Measurements from ENCODE around the gene LPIN2.

DNA sequence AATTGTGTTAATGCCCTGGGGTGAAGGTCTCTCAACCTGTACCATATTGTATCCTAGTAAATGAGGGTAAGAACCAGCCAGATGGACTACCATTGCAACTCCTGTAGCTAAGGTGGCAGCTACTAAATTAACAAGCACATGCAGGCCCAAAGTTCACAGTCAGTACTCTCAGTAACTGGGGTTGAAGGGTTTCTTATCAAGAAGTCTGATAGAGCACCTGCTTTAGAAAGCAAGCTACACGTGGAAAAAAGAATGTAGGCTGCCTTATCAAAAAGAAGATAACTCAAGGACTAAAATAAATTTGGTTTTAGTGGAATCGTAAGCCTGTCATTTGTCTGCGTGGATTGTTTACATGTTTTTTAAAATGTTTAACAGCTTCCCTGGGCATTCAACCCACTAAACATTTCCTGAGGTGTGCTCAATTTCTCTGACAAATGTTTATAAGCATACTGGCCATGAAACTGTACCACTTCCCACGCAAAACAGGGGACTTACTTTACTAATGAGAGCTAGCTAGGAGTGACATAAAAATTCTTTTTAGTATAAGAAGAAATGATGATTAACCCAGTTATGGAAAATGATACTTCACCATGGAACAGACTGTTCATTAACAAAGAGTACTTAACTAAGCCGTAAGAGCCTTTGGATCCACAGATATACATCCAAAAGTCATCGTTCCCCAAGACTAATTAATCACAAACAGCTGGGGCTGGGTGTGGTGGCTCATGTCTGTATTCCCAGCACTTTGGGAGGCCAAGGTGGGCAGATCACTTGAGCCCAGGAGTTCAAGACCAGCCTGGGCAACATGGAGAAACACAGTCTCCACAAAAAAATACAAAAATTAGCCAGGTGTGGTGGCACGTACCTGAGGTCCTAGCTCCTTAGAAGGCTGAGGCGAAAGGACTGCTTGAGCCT is 36.5 kb downstream of the LPIN2 start:
- TF ChIP-seq, protein P1, sequence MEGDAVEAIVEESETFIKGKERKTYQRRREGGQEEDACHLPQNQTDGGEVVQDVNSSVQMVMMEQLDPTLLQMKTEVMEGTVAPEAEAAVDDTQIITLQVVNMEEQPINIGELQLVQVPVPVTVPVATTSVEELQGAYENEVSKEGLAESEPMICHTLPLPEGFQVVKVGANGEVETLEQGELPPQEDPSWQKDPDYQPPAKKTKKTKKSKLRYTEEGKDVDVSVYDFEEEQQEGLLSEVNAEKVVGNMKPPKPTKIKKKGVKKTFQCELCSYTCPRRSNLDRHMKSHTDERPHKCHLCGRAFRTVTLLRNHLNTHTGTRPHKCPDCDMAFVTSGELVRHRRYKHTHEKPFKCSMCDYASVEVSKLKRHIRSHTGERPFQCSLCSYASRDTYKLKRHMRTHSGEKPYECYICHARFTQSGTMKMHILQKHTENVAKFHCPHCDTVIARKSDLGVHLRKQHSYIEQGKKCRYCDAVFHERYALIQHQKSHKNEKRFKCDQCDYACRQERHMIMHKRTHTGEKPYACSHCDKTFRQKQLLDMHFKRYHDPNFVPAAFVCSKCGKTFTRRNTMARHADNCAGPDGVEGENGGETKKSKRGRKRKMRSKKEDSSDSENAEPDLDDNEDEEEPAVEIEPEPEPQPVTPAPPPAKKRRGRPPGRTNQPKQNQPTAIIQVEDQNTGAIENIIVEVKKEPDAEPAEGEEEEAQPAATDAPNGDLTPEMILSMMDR (IDR thresholded peaks at IDR 0.05) = no peak
- no peak for TF ChIP-seq POLR2A (IDR thresholded peaks at IDR 0.05)

Data from lower leg skin (tissue), 3 donors.